ENCODE results near the gene FIZ1.

The FIZ1 gene

GRCh38 chr19:55599468-55599841, at the start of gene FIZ1:
Gene FIZ1, minus strand, starts transcription at chr19:55599517. Its CDS starts 1,652 bp downstream, at chr19:55597865.
- DNase-seq: peak; percentile 100

- DNase-seq: no peak
Observed at GRCh38 chr19:55648585-55649267, 49.4 kb upstream of the FIZ1 start.

GRCh38 chr19:55647732-55648584, 48.6 kb upstream of the FIZ1 start, which contains the start of gene CCDC106:
Gene CCDC106, plus strand, starts transcription at chr19:55648212. Its CDS starts 835 bp downstream, at chr19:55649047.
- DNase-seq: peak; percentile 91

GRCh38 chr19:55646889-55647731, 47.8 kb upstream of the FIZ1 start:
- no peak for DNase-seq

- DNase-seq: no peak
Observed at GRCh38 chr19:55645512-55645881, 46.2 kb upstream of the FIZ1 start.

GRCh38 chr19:55644842-55645511, 45.7 kb upstream of the FIZ1 start:
- no peak for DNase-seq

GRCh38 chr19:55644191-55644833, 45.0 kb upstream of the FIZ1 start:
- no peak for DNase-seq

GRCh38 chr19:55643887-55644176, 44.5 kb upstream of the FIZ1 start:
- peak; percentile 79 for DNase-seq

GRCh38 chr19:55643003-55643886, 43.9 kb upstream of the FIZ1 start, which contains the start of gene ZNF581:
Gene ZNF581, plus strand, starts transcription at chr19:55643649. Its CDS starts 923 bp downstream, at chr19:55644572.
- DNase-seq: peak; percentile 86

- DNase-seq: peak; percentile 52
Observed at GRCh38 chr19:55642153-55643002, 43.1 kb upstream of the FIZ1 start.

- peak; percentile 65 for DNase-seq
Observed at GRCh38 chr19:55641426-55642152, 42.3 kb upstream of the FIZ1 start.

- DNase-seq: peak; percentile 89
Observed at GRCh38 chr19:55640577-55641425, 41.5 kb upstream of the FIZ1 start, which contains the start of gene ZNF580. Gene ZNF580, plus strand, starts transcription at chr19:55641002. Its CDS starts 1,507 bp downstream, at chr19:55642509.

GRCh38 chr19:55640043-55640576, 40.8 kb upstream of the FIZ1 start:
- DNase-seq: no peak

- no peak for DNase-seq
Observed at GRCh38 chr19:55638864-55639359, 39.6 kb upstream of the FIZ1 start.

- DNase-seq: no peak
Observed at GRCh38 chr19:55637534-55637933, 38.2 kb upstream of the FIZ1 start.

- no peak for DNase-seq
Observed at GRCh38 chr19:55636723-55637122, 37.4 kb upstream of the FIZ1 start.

GRCh38 chr19:55635856-55636440, 36.6 kb upstream of the FIZ1 start:
- DNase-seq: no peak

All from NCI-H2227 treated with DMSO at 0.1 percent for 48 hours (cell line).